ENCODE results near the gene SETD4. TPM values are rescaled to one million over a fixed set of nuclear protein-coding genes. Genes with fewer than 3 reads are reported as not detected.

Gene SETD4
- total RNA-seq, 1 experiment from 2014 or later, result 12.5 TPM

GRCh38 chr21:36004441-36004840 lies 55.9 kb downstream of the SETD4 start:
- Histone ChIP-seq H3K79me2 (ENCODE audit: low read length) (no peaks in the 10 kb centered on the region), H3K4me3 (ENCODE audit: low read length) (peak overlapping the region; percentile 48), H3K36me3 (ENCODE audit: low read depth, low read length) (no peaks in the 10 kb centered on the region), H2AFZ (ENCODE audit: low read length) (peak overlapping the region; percentile 74), H4K20me1 (ENCODE audit: low read length) (no peaks in the 10 kb centered on the region), H3K4me2 (ENCODE audit: low read length) (peak overlapping the region; percentile 73), H3K9ac (ENCODE audit: low read length) (peak overlapping the region; percentile 11; the same call in 1 of the 2 replicates), H3K27ac (ENCODE audit: low read length) (peak overlapping the region; percentile 53), H3F3A (ENCODE audit: low read length, unreplicated experiment) (no peaks in the 10 kb centered on the region), H3K9me3 (ENCODE audit: low read length) (no peaks in the 10 kb centered on the region), H3K4me1 (ENCODE audit: insufficient read depth, low read length) (peaks cover 11% of the 10 kb centered on the region), H3K9me2 (replicated peaks; ENCODE audit: low read length) (no peaks in the 10 kb centered on the region), H3K27me3 (ENCODE audit: low read length) (no peaks in the 10 kb centered on the region)
- ATAC-seq (peak; percentile 83), DNase-seq (peak; percentile 65)
- CTCF ChIA-PET, result no interaction called here
- POLR2A ChIA-PET (ENCODE audit: unreplicated experiment), result no interaction called here
- intact Hi-C loops (cut with micrococcal nuclease), result no loop called here
- no peak for TF ChIP-seq CTCF (conservative IDR thresholded peaks at IDR 0.05; ENCODE audit: low read depth, low read length)
- TF ChIP-seq EZH2 (IDR thresholded peaks at IDR 0.05; ENCODE audit: low read length, unreplicated experiment), result no peak
- TF ChIP-seq EZH2phosphoT487 (IDR thresholded peaks at IDR 0.05; ENCODE audit: borderline replicate concordance, low read length), result no peak
- no TSS peak for BruUV-seq (replicated peaks)

GRCh38 chr21:36003776-36004175 lies 56.5 kb downstream of the SETD4 start:
- ATAC-seq, result no peak
- CTCF ChIA-PET, result no interaction called here
- no TSS peak for BruUV-seq (replicated peaks)

More at GRCh38 chr21:36003776-36004175, 56.5 kb downstream of the SETD4 start:
- peak overlapping the region; percentile 11; the same call in 1 of the 2 replicates for H3K9ac ChIP-seq (ENCODE audit: low read length)
- no peaks in the 10 kb centered on the region for H3K9me2 ChIP-seq (replicated peaks; ENCODE audit: low read length)
- H2AFZ ChIP-seq (ENCODE audit: low read length), result peak overlapping the region; percentile 74; the same call in 1 of the 2 replicates
- H3K79me2 ChIP-seq (ENCODE audit: low read length), result no peaks in the 10 kb centered on the region
- H3K27ac ChIP-seq (ENCODE audit: low read length), result peak overlapping the region; percentile 53
- no peak for DNase-seq
- no peaks in the 10 kb centered on the region for H3K9me3 ChIP-seq (ENCODE audit: low read length)
- peak overlapping the region; percentile 48 for H3K4me3 ChIP-seq (ENCODE audit: low read length)
- H3K4me1 ChIP-seq (ENCODE audit: insufficient read depth, low read length), result peaks cover 11% of the 10 kb centered on the region
- no peak for TF ChIP-seq EZH2 (IDR thresholded peaks at IDR 0.05; ENCODE audit: low read length, unreplicated experiment)
- TF ChIP-seq CTCF (conservative IDR thresholded peaks at IDR 0.05; ENCODE audit: low read depth, low read length), result no peak
- TF ChIP-seq EZH2phosphoT487 (IDR thresholded peaks at IDR 0.05; ENCODE audit: borderline replicate concordance, low read length), result no peak
- H3F3A ChIP-seq (ENCODE audit: low read length, unreplicated experiment), result no peaks in the 10 kb centered on the region
- H3K4me2 ChIP-seq (ENCODE audit: low read length), result peak overlapping the region; percentile 73
- POLR2A ChIA-PET (ENCODE audit: unreplicated experiment), result no interaction called here
- intact Hi-C loops (cut with micrococcal nuclease), result no loop called here
- H3K36me3 ChIP-seq (ENCODE audit: low read depth, low read length), result no peaks in the 10 kb centered on the region
- no peaks in the 10 kb centered on the region for H4K20me1 ChIP-seq (ENCODE audit: low read length)
- no peaks in the 10 kb centered on the region for H3K27me3 ChIP-seq (ENCODE audit: low read length)
